Measurements from ENCODE around the gene TMEM140. TPM values are rescaled to one million over a fixed set of nuclear protein-coding genes. Genes with fewer than 3 reads are reported as not detected.

TMEM140 gene
- total RNA-seq, 2 donors from 2014 or later, result 4.0 to 9.6 TPM

Small RNAs within 50 kb of the gene (microRNA-seq; reads per million reads assigned to microRNA genes)
- 0 to 2.2 reads per million in 2 donors for gene MIR6509 (ENCODE audit: borderline number of aligned reads in 2 of 2, borderline replicate concordance in 2 of 2)

Small RNAs within 50 kb of the gene (small RNA-seq; reads per million reads assigned to genes)
- gene MIR6509, result not detected

Other genes starting within 250 kb of the TMEM140 start
- gene AGBL3, start 161.6 kb upstream of the TMEM140 start, total RNA-seq, result 1 to 10 TPM in 1 of 2 donors, under 1 TPM in 1; 0.33 to 2.6 TPM
- gene CYREN, start 22.6 kb downstream of the TMEM140 start, total RNA-seq, result 10 to 100 TPM; 32.9 to 40.5 TPM
- gene WDR91, start 63.5 kb downstream of the TMEM140 start, total RNA-seq, result 10 to 100 TPM; 28.0 to 32.4 TPM
- not detected for gene STRA8, start 85.8 kb downstream of the TMEM140 start, total RNA-seq